Spleen (tissue), 11 donors: ENCODE measurements around the gene ORC3. TPM values are rescaled to one million over a fixed set of nuclear protein-coding genes. Genes with fewer than 3 reads are reported as not detected.

Source experiments
- DNase-seq: peaks from one replicate; pipeline ENCODE4 v3.0.0-alpha.2; 2020
- H3K27ac ChIP-seq, 8 donors: fragments of 200-600 bp; sonication (generic) in 7 of 8; 1 replicate in 4 of 8; 2 replicates in 4 of 8; pipeline versions ENCODE4 v1.5.0 to v1.8.0; 2016 to 2021; ENCODE audit warnings: inconsistent platforms in 4 of 8, mild to moderate bottlenecking in 4 of 8, moderate library complexity in 1 of 8
- H3K27me3 ChIP-seq, 7 donors: fragments of 200-600 bp; sonication (generic) in 6 of 7; replicated peaks in 1 of 7; 1 replicate in 4 of 7; 2 replicates in 3 of 7; pipeline versions ENCODE4 v1.5.0 to v1.8.0; 2016 to 2021; ENCODE audit warnings: inconsistent platforms in 3 of 7, mild to moderate bottlenecking in 1 of 7
- H3K36me3 ChIP-seq, 6 donors: fragments of 200-600 bp; sonication (generic) in 5 of 6; 1 replicate in 4 of 6; 2 replicates in 2 of 6; pipeline versions ENCODE4 v1.5.0 to v1.8.0; 2016 to 2021; ENCODE audit warnings: inconsistent platforms in 2 of 6
- H3K4me1 ChIP-seq, 6 donors: fragments of 200-600 bp; sonication (generic) in 5 of 6; 1 replicate in 3 of 6; 2 replicates in 3 of 6; pipeline versions ENCODE4 v1.5.0 to v1.8.0; 2016 to 2021; ENCODE audit warnings: inconsistent platforms in 3 of 6
- H3K4me3 ChIP-seq, 8 donors: fragments of 200-600 bp; sonication (generic) in 7 of 8; 1 replicate in 4 of 8; 2 replicates in 4 of 8; pipeline versions ENCODE4 v1.5.0 to v1.8.0; 2016 to 2021; ENCODE audit warnings: inconsistent platforms in 4 of 8, mild to moderate bottlenecking in 4 of 8, moderate library complexity in 2 of 8
- H3K9me3 ChIP-seq, 8 donors: fragments of 200-600 bp; sonication (generic) in 7 of 8; 1 replicate in 4 of 8; 2 replicates in 4 of 8; pipeline versions ENCODE4 v1.5.0 to v1.8.0; 2016 to 2021; ENCODE audit warnings: inconsistent platforms in 4 of 8
- CTCF ChIP-seq, 11 experiments: fragments of 200-600 bp in 7 of 11; fragments of 450-650 bp in 4 of 11; sonication (generic) in 4 of 11; IDR thresholded peaks in 8 of 11; conservative IDR thresholded peaks in 3 of 11; 1 replicate in 7 of 11; 2 replicates in 4 of 11; pipeline versions ENCODE4 v1.4.0 to v1.8.0; 2016 to 2021; ENCODE audit warnings: antibody characterized with exemption in 11 of 11, inconsistent platforms in 4 of 11, mild to moderate bottlenecking in 1 of 11
- POLR2A ChIP-seq, 3 donors: fragments of 450-650 bp; IDR thresholded peaks; one replicate each; pipeline ENCODE4 v1.5.1; 2017; ENCODE audit warnings: antibody characterized with exemption in 3 of 3, mild to moderate bottlenecking in 1 of 3
- POLR2AphosphoS5 ChIP-seq, 3 donors: sonication (generic); formaldehyde crosslinking; IDR thresholded peaks; one replicate each; pipeline ENCODE4 v1.5.1; 2017; ENCODE audit warnings: antibody characterized with exemption in 3 of 3
- intact Hi-C: fragments of 100-400 bp; cut with DNase I; formaldehyde crosslinking; loops from one replicate; pipeline ENCODE4 v1.15.0; 2023; ENCODE audit warnings: low total_unique reads
- polyA plus RNA-seq, 3 donors: library from polyadenylated mRNA; stranded (reverse); fragments of 200-250 nt; gene quantifications; one replicate each; pipeline ENCODE4 v1.2.1, GENCODE V29; 2013
- total RNA-seq, 7 donors: library from RNA; depleted of rRNA in 3 of 7; stranded (reverse); fragments of >200 nt in 3 of 7; fragmentation: NEBNext Ultra II Directional in 4 of 7; extraction: Animal tissue kit (Norgen Biotek cat#: 25700) in 4 of 7; gene quantifications; one replicate each; pipeline versions ENCODE4 v1.1.0 to v1.2.1, GENCODE V29; 2016 to 2021
- donor health status: healthy with polysubstance abuse.
- donor health status: DM: no; HTN: no; CAD: no; lungs with moderate emphysema.
- donor health status: DM: no; HTN: no; CAD: no.
- donor health status: Bipolar disorder and iron deficiency.
- donor health status: healthy.
- donor health status: DM: no; HTN: no; CAD: no.
- donor health status: DM: yes; HTN: yes; CAD: no.

ORC3 gene
- total and polyA plus RNA-seq, 10 donors = 15.1 to 35.6 (median 20.0) TPM

DNA sequence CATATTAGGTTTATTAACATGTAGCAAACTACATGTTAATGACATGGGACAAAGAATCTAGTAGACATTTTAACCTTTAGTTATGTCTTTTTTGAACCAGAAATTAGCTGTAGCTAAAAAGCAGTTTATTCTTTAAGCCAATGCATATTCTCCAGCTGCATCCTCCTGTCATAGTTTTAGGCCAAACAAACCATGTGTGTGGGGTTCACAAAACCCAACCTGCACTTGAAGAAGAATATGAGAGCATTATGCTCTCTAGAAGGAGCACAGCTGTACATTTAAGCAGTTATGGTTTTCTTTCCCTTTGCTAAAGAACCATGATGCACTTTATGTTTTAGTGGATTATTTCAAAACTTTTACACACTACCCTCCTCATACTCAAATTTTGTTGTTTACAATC, 65.9 kb downstream of the ORC3 start:
- no peak for DNase-seq
- intact Hi-C loops = no loop called here
- TF ChIP-seq POLR2A (IDR thresholded peaks at IDR 0.05) (no peak), POLR2AphosphoS5 (IDR thresholded peaks at IDR 0.05) (no peak), CTCF (IDR thresholded peaks at IDR 0.05 in 8 of 11, conservative IDR thresholded peaks at IDR 0.05 in 3 of 11) (no peak)
- no peaks in the 10 kb centered on the region for H3K9me3 ChIP-seq
- peaks cover 0 to 22% (median 9%) of the 10 kb centered on the region in 6 donors for H3K4me1 ChIP-seq
- H3K36me3 ChIP-seq = peaks cover 0 to 47% (median 0%) of the 10 kb centered on the region in 6 donors
- H3K27me3 ChIP-seq = no peaks in the 10 kb centered on the region
- H3K4me3 ChIP-seq = no peak overlapping the region
- H3K27ac ChIP-seq = no peak overlapping the region

GRCh38 chr6:87656857-87657256, 66.9 kb downstream of the ORC3 start:
- Histone ChIP-seq H3K4me1 (peaks cover 0 to 25% (median 9%) of the 10 kb centered on the region in 6 donors), H3K27ac (peak overlapping the region in 5 of 8 donors; percentile 23 to 55 (median 39)), H3K4me3 (no peak overlapping the region), H3K9me3 (no peaks in the 10 kb centered on the region), H3K27me3 (no peaks in the 10 kb centered on the region), H3K36me3 (peaks cover 0 to 43% (median 0%) of the 10 kb centered on the region in 6 donors)
- DNase-seq = no peak
- intact Hi-C loops = no loop called here
- TF ChIP-seq POLR2A (IDR thresholded peaks at IDR 0.05) = no peak
- TF ChIP-seq POLR2AphosphoS5 (IDR thresholded peaks at IDR 0.05) = no peak
- TF ChIP-seq CTCF (IDR thresholded peaks at IDR 0.05 in 8 of 11, conservative IDR thresholded peaks at IDR 0.05 in 3 of 11) = no peak

GRCh38 chr6:87658516-87658915, 68.6 kb downstream of the ORC3 start:
- H3K9me3 ChIP-seq = no peaks in the 10 kb centered on the region
- H3K27ac ChIP-seq = no peak overlapping the region
- peaks cover 0 to 50% (median 0%) of the 10 kb centered on the region in 6 donors for H3K36me3 ChIP-seq
- H3K4me3 ChIP-seq = no peak overlapping the region
- intact Hi-C loops = no loop called here
- TF ChIP-seq POLR2A (IDR thresholded peaks at IDR 0.05) (no peak), POLR2AphosphoS5 (IDR thresholded peaks at IDR 0.05) (no peak), CTCF (IDR thresholded peaks at IDR 0.05 in 8 of 11, conservative IDR thresholded peaks at IDR 0.05 in 3 of 11) (no peak)
- peaks cover 0 to 25% (median 9%) of the 10 kb centered on the region in 6 donors for H3K4me1 ChIP-seq
- no peaks in the 10 kb centered on the region for H3K27me3 ChIP-seq
- no peak for DNase-seq

GRCh38 chr6:87660226-87660911, 70.4 kb downstream of the ORC3 start:
- no peaks in the 10 kb centered on the region for H3K27me3 ChIP-seq
- peaks cover 0 to 54% (median 0%) of the 10 kb centered on the region in 6 donors for H3K36me3 ChIP-seq
- peak overlapping the region in 1 of 8 donors; percentile 4 for H3K27ac ChIP-seq
- peaks cover 0 to 25% (median 7%) of the 10 kb centered on the region in 6 donors for H3K4me1 ChIP-seq
- H3K4me3 ChIP-seq = no peak overlapping the region
- TF ChIP-seq POLR2A (IDR thresholded peaks at IDR 0.05) (no peak), CTCF (IDR thresholded peaks at IDR 0.05 in 8 of 11, conservative IDR thresholded peaks at IDR 0.05 in 3 of 11) (no peak), POLR2AphosphoS5 (IDR thresholded peaks at IDR 0.05) (no peak)
- H3K9me3 ChIP-seq = no peaks in the 10 kb centered on the region
- no peak for DNase-seq
- intact Hi-C loops = no loop called here
